IMR-90 (cell line): ENCODE measurements around the gene BFSP1. TPM values are rescaled to one million over a fixed set of nuclear protein-coding genes. Genes with fewer than 3 reads are reported as not detected.

Experiments used
- ATAC-seq: fragments of 200-7000 bp; cut with Tn5 transposase; 2 replicates; pipeline ENCODE4 v1.9.1; 2020; ENCODE audit warnings: low read depth, mild to moderate bottlenecking, moderate library complexity
- BruUV-seq: library from RNA; stranded (reverse); fragments of 400-500 nt; replicated peaks from 2 replicates; lab custom pipeline; 2021; lab: Mats Ljungman, UMichigan
- CTCF ChIA-PET: fragments of 300-600 bp; formaldehyde crosslinking; extraction: SDS; loops from one replicate; lab custom pipeline; 2021; ENCODE audit warnings: antibody characterized with exemption; lab: Yijun Ruan, JAX
- POLR2A ChIA-PET: fragments of 300-600 bp; sonication (Branson Sonifier 250); formaldehyde crosslinking; loops from one replicate; lab custom pipeline; 2022; ENCODE audit warnings: antibody characterized with exemption; ENCODE audit not compliant: unreplicated experiment; lab: Charles Lee
- DNase-seq: peaks from one replicate; pipeline ENCODE4 v3.0.0; 2013
- H2AFZ ChIP-seq: replicated peaks from 2 replicates; pipeline ENCODE3; 2013; ENCODE audit warnings: low read length, mild to moderate bottlenecking; ENCODE audit not compliant: poor library complexity
- H2AK5ac ChIP-seq: 2 replicates; pipeline ENCODE4 v1.6.1; 2013; ENCODE audit warnings: low read depth, low read length, inconsistent platforms
- H2AK9ac ChIP-seq: replicated peaks from 2 replicates; pipeline ENCODE3; 2013; ENCODE audit warnings: mild to moderate bottlenecking, low read depth, low read length, moderate library complexity; ENCODE audit not compliant: poor library complexity
- H2BK120ac ChIP-seq: 2 replicates; pipeline ENCODE4 v1.6.1; 2013; ENCODE audit warnings: low read depth, low read length, inconsistent platforms
- H2BK15ac ChIP-seq: 3 replicates; pipeline ENCODE4 v1.6.1; 2013; ENCODE audit warnings: low read depth, low read length, inconsistent platforms
- H2BK20ac ChIP-seq: 2 replicates; pipeline ENCODE4 v1.6.1; 2013; ENCODE audit warnings: low read depth, mild to moderate bottlenecking, inconsistent platforms, low read length, moderate library complexity
- H2BK5ac ChIP-seq: 2 replicates; pipeline ENCODE4 v1.6.1; 2013; ENCODE audit warnings: mild to moderate bottlenecking, low read depth, low read length, inconsistent platforms; ENCODE audit not compliant: poor library complexity, severe bottlenecking
- H3K14ac ChIP-seq: replicated peaks from 2 replicates; pipeline ENCODE4 v1.6.1; 2013; ENCODE audit warnings: low read depth, low read length, inconsistent platforms
- H3K18ac ChIP-seq: 2 replicates; pipeline ENCODE4 v1.6.1; 2013; ENCODE audit warnings: low read depth, low read length, control low read depth
- H3K23ac ChIP-seq: 2 replicates; pipeline ENCODE4 v1.6.1; 2013; ENCODE audit warnings: low read depth, low read length, inconsistent platforms
- H3K27ac ChIP-seq: 2 replicates; pipeline ENCODE4 v1.5.1; 2013; ENCODE audit warnings: mild to moderate bottlenecking, control low read depth, low read length; ENCODE audit not compliant: insufficient read depth
- H3K27me3 ChIP-seq: 2 replicates; pipeline ENCODE4 v1.6.1; 2013; ENCODE audit warnings: low read length; ENCODE audit not compliant: control insufficient read depth, insufficient read depth
- H3K36me3 ChIP-seq: 2 replicates; pipeline ENCODE4 v1.6.1; 2013; ENCODE audit warnings: low read length, mixed read lengths; ENCODE audit not compliant: control insufficient read depth, insufficient read depth
- H3K4ac ChIP-seq: 2 replicates; pipeline ENCODE4 v1.6.1; 2013; ENCODE audit warnings: low read depth, low read length, inconsistent platforms
- H3K4me1 ChIP-seq: 2 replicates; pipeline ENCODE4 v1.6.1; 2013; ENCODE audit warnings: low read length, mixed read lengths; ENCODE audit not compliant: control insufficient read depth, insufficient read depth
- H3K4me2 ChIP-seq: 2 replicates; pipeline ENCODE4 v1.6.1; 2013; ENCODE audit warnings: low read depth, mild to moderate bottlenecking, control low read depth, low read length, moderate library complexity
- H3K4me3 ChIP-seq: 2 replicates; pipeline ENCODE4 v1.5.1; 2013; ENCODE audit warnings: low read depth, mild to moderate bottlenecking, control low read depth, low read length, moderate library complexity; ENCODE audit not compliant: insufficient read depth
- H3K56ac ChIP-seq: 2 replicates; pipeline ENCODE4 v1.6.1; 2013; ENCODE audit warnings: low read length, inconsistent platforms; ENCODE audit not compliant: insufficient read depth; ENCODE audit errors: extremely low read depth
- H3K79me1 ChIP-seq, 2 experiments: 2 replicates each; pipeline ENCODE4 v1.6.1; 2013; ENCODE audit warnings: low read length in 2 of 2, inconsistent platforms in 1 of 2, low read depth in 1 of 2
- H3K9ac ChIP-seq: 2 replicates; pipeline ENCODE4 v1.6.1; 2013; ENCODE audit warnings: low read depth, low read length, control low read depth
- H3K9me1 ChIP-seq: 2 replicates; pipeline ENCODE4 v1.6.1; 2013; ENCODE audit warnings: low read length, inconsistent platforms; ENCODE audit not compliant: insufficient read depth
- H3K9me3 ChIP-seq: 2 replicates; pipeline ENCODE4 v1.6.1; 2013; ENCODE audit warnings: low read length; ENCODE audit not compliant: control insufficient read depth, insufficient read depth
- H4K20me1 ChIP-seq: 2 replicates; pipeline ENCODE4 v1.6.1; 2013; ENCODE audit warnings: low read length, inconsistent platforms; ENCODE audit not compliant: insufficient read depth
- H4K5ac ChIP-seq: 2 replicates; pipeline ENCODE4 v1.6.1; 2013; ENCODE audit warnings: mild to moderate bottlenecking, low read depth, low read length, control low read depth
- H4K8ac ChIP-seq, 2 experiments: 2 replicates each; pipeline ENCODE4 v1.6.1; 2013; ENCODE audit warnings: low read depth in 2 of 2, low read length in 2 of 2, control low read depth in 1 of 2, inconsistent platforms in 1 of 2
- H4K91ac ChIP-seq: 2 replicates; pipeline ENCODE4 v1.6.1; 2013; ENCODE audit warnings: low read depth, low read length, inconsistent platforms; ENCODE audit not compliant: insufficient read depth
- BHLHE40 ChIP-seq: fragments of 150-350 bp; IDR thresholded peaks from 2 replicates; pipeline ENCODE4 v1.6.1; 2016; ENCODE audit warnings: mild to moderate bottlenecking, low read depth, low read length
- CEBPB ChIP-seq: IDR thresholded peaks from 2 replicates; pipeline ENCODE4 v1.6.1; 2012; ENCODE audit warnings: low read depth, low read length, improper control_type of control experiment
- CHD1 ChIP-seq: IDR thresholded peaks from 2 replicates; pipeline ENCODE4 v1.6.1; 2012; ENCODE audit warnings: low read depth, low read length, improper control_type of control experiment
- FOS ChIP-seq: fragments of 150-350 bp; IDR thresholded peaks from 2 replicates; pipeline ENCODE4 v1.6.1; 2016; ENCODE audit warnings: low read depth, low read length
- MAFK ChIP-seq: IDR thresholded peaks from 2 replicates; pipeline ENCODE4 v1.6.1; 2012; ENCODE audit warnings: low read depth, low read length, improper control_type of control experiment
- MXI1 ChIP-seq: IDR thresholded peaks from 2 replicates; pipeline ENCODE4 v1.6.1; 2012; ENCODE audit warnings: low read depth, mild to moderate bottlenecking, low read length, moderate library complexity, borderline replicate concordance
- NFE2L2 ChIP-seq: fragments of 150-350 bp; IDR thresholded peaks from 2 replicates; pipeline ENCODE4 v1.6.1; 2016; ENCODE audit warnings: low read depth, mild to moderate bottlenecking, low read length
- POLR2A ChIP-seq: IDR thresholded peaks from 2 replicates; pipeline ENCODE4 v1.6.1; 2012; ENCODE audit warnings: mild to moderate bottlenecking, low read depth, low read length
- RAD21 ChIP-seq: IDR thresholded peaks from 2 replicates; pipeline ENCODE4 v1.6.1; 2012; ENCODE audit warnings: low read length, improper control_type of control experiment
- RCOR1 ChIP-seq: IDR thresholded peaks from 2 replicates; pipeline ENCODE4 v1.6.1; 2012; ENCODE audit warnings: mild to moderate bottlenecking, low read length, improper control_type of control experiment; ENCODE audit not compliant: insufficient replicate concordance
- SMC3 ChIP-seq: fragments of 150-350 bp; IDR thresholded peaks from 2 replicates; pipeline ENCODE4 v1.6.1; 2016; ENCODE audit warnings: low read depth, mild to moderate bottlenecking, antibody characterized with exemption, low read length, moderate library complexity
- USF2 ChIP-seq: fragments of 150-350 bp; IDR thresholded peaks from 2 replicates; pipeline ENCODE4 v1.6.1; 2017; ENCODE audit warnings: mild to moderate bottlenecking, antibody characterized with exemption, low read length, low read depth
- WGBS, 2 experiments: methylation state at CpG; one replicate each; pipeline versions ENCODE4 v1.1.5 to v1.1.7; 2013; ENCODE audit warnings: missing lambda C conversion rate in 2 of 2; ENCODE audit not compliant: insufficient read length in 1 of 2; ENCODE audit errors: extremely low coverage in 2 of 2; 5-methylcytosine and 5-hydroxymethylcytosine counted together
- dilution Hi-C: fragments of 300-500 bp; cut with HindIII; formaldehyde crosslinking; loops from one replicate; pipeline ENCODE4 v1.14.3; 2018; ENCODE audit warnings: low sequenced_read_pairs; ENCODE audit not compliant: unreplicated experiment
- in situ Hi-C: fragments of 300-500 bp; cut with MboI; formaldehyde crosslinking; loops from 3 replicates; pipeline ENCODE4 v1.14.3; 2019; ENCODE audit warnings: low sequenced_read_pairs, inconsistent platforms, mixed read lengths
- intact Hi-C: fragments of 100-400 bp; cut with micrococcal nuclease; formaldehyde crosslinking; loops from 2 replicates; pipeline ENCODE4 v1.10.0; 2022
- polyA plus RNA-seq, 3 experiments: library from polyadenylated mRNA; depleted of rRNA; stranded (reverse); fragments of >200 nt; gene quantifications; 2 replicates each; pipeline ENCODE4 v1.2.3, GENCODE V29; 2012; ENCODE audit warnings: low replicate concordance in 1 of 3
- total RNA-seq: library from RNA; depleted of rRNA; stranded (reverse); fragments of >200 nt; gene quantifications from 2 replicates; pipeline ENCODE4 v1.2.3, GENCODE V29; 2012
- TF ChIP-seq, protein P1 (sequence below): conservative IDR thresholded peaks from 2 replicates; pipeline ENCODE4 v1.5.1; 2012; ENCODE audit warnings: mild to moderate bottlenecking, low read depth, low read length, improper control_type of control experiment

The BFSP1 gene
- total and polyA plus RNA-seq, 2 of the 4 experiments (the other 2 are of a cell fraction), result 1.1 to 2.0 TPM

GRCh38 chr20:17558154-17558940 lies 27.2 kb upstream of the BFSP1 start:
- POLR2A ChIA-PET, result interaction anchor here (0.7 to 1.0 kb wide), 3 partner anchors 11 to 486 kb away, joined by 3 to 7 read pairs (median 3); partner anchors contain the start of gene DSTN
- H2AK9ac ChIP-seq, result peak overlapping the region; percentile 70
- peaks cover 8% of the 10 kb centered on the region; the same call in 1 of the 2 replicates for H4K20me1 ChIP-seq
- BruUV-seq, result no TSS peak
- H3K4me2 ChIP-seq, result peak overlapping the region; percentile 96
- peak overlapping the region; percentile 97 for H2BK120ac ChIP-seq
- H3K56ac ChIP-seq, result peak overlapping the region; percentile 88
- peak overlapping the region; percentile 34; the same call in 1 of the 2 replicates for H3K4me3 ChIP-seq
- DNase-seq, result peak; percentile 91
- H4K91ac ChIP-seq, result peak overlapping the region; percentile 91
- H3K36me3 ChIP-seq, result no peaks in the 10 kb centered on the region
- H2BK5ac ChIP-seq, result peak overlapping the region; percentile 98
- no peaks in the 10 kb centered on the region for H3K9me3 ChIP-seq
- intact Hi-C loops, result loop anchor here (1.0 kb wide), 1 partner anchor 11 kb away; no protein-coding TSS in a partner anchor
- no peaks in the 10 kb centered on the region for H3K27me3 ChIP-seq
- peak; percentile 80 for ATAC-seq
- peaks cover 17% of the 10 kb centered on the region for H3K4me1 ChIP-seq
- peak overlapping the region; percentile 93 for H3K4ac ChIP-seq
- H2BK15ac ChIP-seq, result peak overlapping the region; percentile 57; the same call in 2 of the 3 replicates
- peak overlapping the region; percentile 66 for H4K5ac ChIP-seq
- dilution Hi-C loops, result no loop called here
- H3K23ac ChIP-seq, result peak overlapping the region; percentile 95
- H3K79me1 ChIP-seq, result peaks cover 0 to 24% of the 10 kb centered on the region in 2 experiments; a peak in 3 of 4 replicates
- H3K14ac ChIP-seq, result peak overlapping the region; percentile 90
- CTCF ChIA-PET, result interaction anchor here (0.8 to 1.4 kb wide), 3 partner anchors 13 to 28 kb away, joined by 3 to 6 read pairs (median 4); no protein-coding TSS in a partner anchor
- in situ Hi-C loops, result no loop called here
- H3K27ac ChIP-seq, result peak overlapping the region; percentile 78
- peak overlapping the region; percentile 95 for H3K18ac ChIP-seq
- H2BK20ac ChIP-seq, result peak overlapping the region; percentile 95
- H3K9ac ChIP-seq, result peak overlapping the region; percentile 20
- no CpG with 5 or more reads among the region's 7 CpGs for WGBS, 2 experiments
- H2AFZ ChIP-seq, result peak overlapping the region; percentile 52
- H2AK5ac ChIP-seq, result peak overlapping the region; percentile 46
- peak overlapping the region; percentile 4 to 94; a peak in 3 of 4 replicates for H4K8ac ChIP-seq
- H3K9me1 ChIP-seq, result peaks cover 19% of the 10 kb centered on the region
- TF ChIP-seq FOS (peak; percentile 76), MAFK (peak; percentile 45; the same call in 1 of the 2 replicates), CHD1 (0 out of 2 replicates have a peak, but pooled peaks have one; percentile 47), SMC3 (no peak), RCOR1 (no peak), USF2 (no peak), POLR2A (peak; percentile 91), MXI1 (no peak), NFE2L2 (peak; percentile 43), CEBPB (peak; percentile 67), BHLHE40 (peak; percentile 21; the same call in 1 of the 2 replicates), RAD21 (no peak; the same call in 1 of the 2 replicates)
- TF ChIP-seq, protein P1, sequence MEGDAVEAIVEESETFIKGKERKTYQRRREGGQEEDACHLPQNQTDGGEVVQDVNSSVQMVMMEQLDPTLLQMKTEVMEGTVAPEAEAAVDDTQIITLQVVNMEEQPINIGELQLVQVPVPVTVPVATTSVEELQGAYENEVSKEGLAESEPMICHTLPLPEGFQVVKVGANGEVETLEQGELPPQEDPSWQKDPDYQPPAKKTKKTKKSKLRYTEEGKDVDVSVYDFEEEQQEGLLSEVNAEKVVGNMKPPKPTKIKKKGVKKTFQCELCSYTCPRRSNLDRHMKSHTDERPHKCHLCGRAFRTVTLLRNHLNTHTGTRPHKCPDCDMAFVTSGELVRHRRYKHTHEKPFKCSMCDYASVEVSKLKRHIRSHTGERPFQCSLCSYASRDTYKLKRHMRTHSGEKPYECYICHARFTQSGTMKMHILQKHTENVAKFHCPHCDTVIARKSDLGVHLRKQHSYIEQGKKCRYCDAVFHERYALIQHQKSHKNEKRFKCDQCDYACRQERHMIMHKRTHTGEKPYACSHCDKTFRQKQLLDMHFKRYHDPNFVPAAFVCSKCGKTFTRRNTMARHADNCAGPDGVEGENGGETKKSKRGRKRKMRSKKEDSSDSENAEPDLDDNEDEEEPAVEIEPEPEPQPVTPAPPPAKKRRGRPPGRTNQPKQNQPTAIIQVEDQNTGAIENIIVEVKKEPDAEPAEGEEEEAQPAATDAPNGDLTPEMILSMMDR, result no peak
